GM19238 (cell line): Measurements from ENCODE around the gene FHIT.
"Not testable (repeated sequence)": the region's sequence is repeated elsewhere in the genome, so short reads cannot be mapped to it uniquely, and the experiment has no call there.

ENCODE experiments used
- DNase-seq: peaks from one replicate; pipeline ENCODE4 v3.0.0; 2011; ENCODE audit warnings: low spot score; ENCODE audit not compliant: insufficient read length

Gene FHIT

GRCh38 chr3:61117045-61117898 is 134.0 kb downstream of the FHIT start:
- no peak for DNase-seq

- no peak for DNase-seq
These were observed 136.8 kb downstream of the FHIT start for GRCh38 chr3:61114316-61114953.

DNA sequence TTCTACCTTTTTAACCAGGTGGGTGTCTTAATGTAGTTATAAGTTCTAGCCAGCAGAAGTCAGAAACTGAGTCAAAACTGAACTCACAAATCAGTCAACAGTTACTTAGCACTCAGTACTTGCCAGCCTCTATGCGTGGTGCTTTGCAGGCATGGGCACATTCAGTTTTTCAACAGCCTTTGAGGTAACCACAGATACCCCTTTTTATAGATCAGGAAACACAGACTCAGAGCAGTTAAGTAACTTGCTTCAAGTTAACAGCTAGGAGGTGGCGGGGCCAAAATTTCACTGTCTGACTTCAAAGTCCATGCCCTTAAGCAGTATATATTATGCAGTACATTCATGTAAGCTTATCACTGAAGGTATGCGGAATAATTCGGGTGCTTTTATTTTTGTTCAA is 139.4 kb downstream of the FHIT start:
- DNase-seq = no peak

GRCh38 chr3:61110576-61110975 is 140.7 kb downstream of the FHIT start:
- no peak for DNase-seq

DNA sequence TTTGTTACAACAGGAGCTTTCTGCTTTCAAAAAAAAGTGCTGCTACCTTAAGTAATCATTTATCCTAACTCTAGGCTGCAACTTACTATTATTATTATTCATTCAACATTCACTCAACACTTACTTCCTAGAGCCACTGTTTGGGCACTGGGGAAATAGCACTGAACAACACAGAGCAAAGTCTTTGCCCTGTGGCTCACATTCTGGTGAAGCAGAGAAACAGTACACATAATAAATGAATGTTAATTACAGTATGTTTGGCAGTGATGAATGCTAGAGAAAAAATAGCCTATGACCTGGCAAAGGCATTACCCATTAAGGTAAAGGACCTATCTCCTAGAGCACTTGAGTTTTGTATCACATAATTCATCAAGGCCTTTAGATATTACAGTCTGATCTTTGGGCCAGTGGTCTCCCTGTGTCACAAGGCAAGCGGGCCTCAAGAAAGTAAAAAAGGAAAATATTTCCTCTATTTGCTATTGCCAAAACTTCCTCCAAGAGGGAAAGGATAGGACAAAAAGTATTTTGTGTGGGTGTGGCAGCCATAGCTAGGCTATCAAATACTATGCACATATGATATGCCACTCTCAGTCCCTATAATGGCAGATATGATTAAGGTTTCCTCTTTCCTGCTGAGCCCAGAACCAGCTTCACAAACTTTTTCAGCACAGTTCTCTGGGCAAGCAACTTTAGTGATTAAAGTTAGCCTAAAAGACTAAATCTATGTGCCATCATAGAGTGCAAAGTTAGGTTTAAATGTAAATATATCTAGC is 142.8 kb downstream of the FHIT start:
- DNase-seq = no peak

- no peak for DNase-seq
These were observed 156.6 kb downstream of the FHIT start for GRCh38 chr3:61094608-61095007.

DNA sequence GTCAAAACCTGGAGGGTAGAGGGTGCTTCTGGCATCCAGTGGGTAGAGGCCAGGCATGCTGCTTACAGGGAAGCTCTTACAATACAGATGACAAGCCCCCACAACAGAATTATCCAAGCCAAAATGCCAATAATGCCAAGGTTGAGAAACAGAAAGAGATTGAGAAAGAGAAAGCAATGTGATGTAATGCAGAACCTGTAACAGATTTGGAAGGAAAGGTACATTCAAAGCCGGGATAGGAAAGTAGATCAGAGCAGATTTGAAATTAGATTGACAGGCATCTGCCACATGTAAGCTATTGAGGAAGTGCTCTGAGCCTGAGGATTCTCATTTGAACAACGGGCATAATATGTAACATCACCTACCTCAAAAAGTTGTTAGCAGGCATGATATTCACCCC is 157.9 kb downstream of the FHIT start:
- no peak for DNase-seq

GRCh38 chr3:61092870-61093269 is 158.4 kb downstream of the FHIT start:
- DNase-seq = no peak

GRCh38 chr3:61090389-61091169 is 160.7 kb downstream of the FHIT start:
- DNase-seq = no peak

DNA sequence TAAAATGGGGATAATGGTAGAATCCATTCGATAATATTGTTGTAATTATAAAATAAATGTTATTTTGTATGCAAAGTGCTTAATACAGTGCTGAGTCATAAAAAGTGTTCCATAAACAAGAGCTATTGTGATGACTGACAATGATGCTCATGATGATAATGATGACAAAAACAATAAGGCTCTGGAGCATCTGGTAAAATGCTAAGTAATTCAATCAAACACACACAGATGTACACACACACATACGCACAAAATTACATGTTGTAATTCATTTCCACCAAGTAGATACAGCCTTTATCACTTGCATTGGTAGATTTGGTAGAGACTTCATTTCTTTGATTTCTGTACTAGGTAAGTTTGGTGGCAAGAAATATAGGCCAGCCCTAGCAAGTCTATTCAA is 163.8 kb downstream of the FHIT start:
- DNase-seq = no peak

GRCh38 chr3:61081554-61081953 is 169.7 kb downstream of the FHIT start:
- DNase-seq = no peak

DNA sequence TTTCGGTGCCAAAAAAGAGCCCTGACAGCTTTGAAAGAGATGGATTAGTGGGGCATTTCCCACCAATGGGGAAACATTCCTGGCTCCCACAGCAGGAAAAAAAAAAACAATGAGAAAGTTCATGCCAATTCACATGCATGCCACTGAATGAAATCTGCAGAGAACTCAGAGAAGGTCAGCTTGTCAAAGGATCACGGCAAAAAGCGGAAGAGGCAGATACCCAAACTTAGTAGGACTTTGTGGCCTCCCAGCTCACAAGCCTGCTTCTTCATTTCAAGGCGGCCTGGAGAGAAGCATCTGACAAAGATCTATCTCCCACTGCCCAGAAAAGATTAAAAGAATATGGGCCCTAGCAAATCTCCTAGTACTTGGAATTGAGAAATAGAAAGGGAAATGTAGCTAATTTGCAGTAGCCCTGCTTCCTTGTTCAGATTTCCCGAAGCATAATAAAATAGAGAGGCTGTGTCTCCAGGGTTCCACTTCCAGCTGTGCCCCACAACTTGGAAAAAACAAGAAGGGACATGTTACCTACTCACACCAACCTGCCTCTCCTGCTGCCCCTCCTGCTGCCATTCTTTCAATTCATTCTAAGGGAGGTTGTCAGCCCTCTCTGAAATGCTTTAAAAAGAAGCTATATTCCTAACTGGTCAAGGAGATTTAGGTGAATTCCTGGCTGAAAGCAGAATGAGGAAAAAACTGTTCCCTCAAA is 170.4 kb downstream of the FHIT start:
- DNase-seq = no peak

GRCh38 chr3:61078048-61078752 is 173.1 kb downstream of the FHIT start:
- no peak for DNase-seq

- DNase-seq = no peak
These were observed 173.7 kb downstream of the FHIT start for GRCh38 chr3:61077551-61077950.

DNA sequence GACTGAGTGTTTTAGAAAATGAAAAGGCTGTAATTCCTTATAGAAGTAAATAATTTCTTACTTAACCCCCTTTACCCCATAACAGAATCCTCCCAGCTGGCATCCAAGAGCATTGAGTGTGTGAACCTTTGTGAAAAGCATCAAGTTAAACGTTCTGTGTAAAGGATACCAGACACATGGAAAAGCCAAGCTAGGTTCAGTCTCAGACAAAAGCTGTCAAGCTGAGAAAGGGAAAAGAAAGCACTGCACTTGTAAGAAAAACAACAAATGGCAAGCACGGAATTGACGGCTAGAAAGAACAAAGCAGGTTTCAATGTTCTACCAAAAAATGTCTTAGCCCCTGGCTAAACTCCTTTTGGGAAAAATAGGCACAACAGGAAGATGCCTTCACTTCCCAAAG is 176.5 kb downstream of the FHIT start:
- no peak for DNase-seq

- no peak for DNase-seq
These were observed 177.6 kb downstream of the FHIT start for GRCh38 chr3:61073566-61074165.

DNA sequence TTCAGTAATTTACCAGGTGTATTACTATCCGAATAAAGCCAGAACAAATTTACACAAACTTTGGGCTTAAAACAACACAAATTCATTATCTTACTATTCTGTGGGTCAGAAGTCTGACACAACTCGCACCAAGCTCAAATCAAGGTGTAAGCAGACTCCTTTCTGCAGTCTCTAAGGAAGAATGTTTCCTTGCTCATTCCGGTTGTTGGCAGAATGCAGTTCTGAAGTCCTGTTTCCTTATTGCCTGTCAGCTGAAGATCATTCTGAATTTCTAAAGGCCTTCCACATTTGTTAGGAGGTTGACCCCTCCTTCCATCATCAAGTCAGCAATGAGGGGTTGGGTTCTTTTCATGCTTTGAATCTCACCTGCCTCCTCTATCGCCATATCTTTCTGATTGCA is 183.2 kb downstream of the FHIT start:
- DNase-seq = no peak

- no peak for DNase-seq
These were observed 184.5 kb downstream of the FHIT start for GRCh38 chr3:61066800-61067199.

DNA sequence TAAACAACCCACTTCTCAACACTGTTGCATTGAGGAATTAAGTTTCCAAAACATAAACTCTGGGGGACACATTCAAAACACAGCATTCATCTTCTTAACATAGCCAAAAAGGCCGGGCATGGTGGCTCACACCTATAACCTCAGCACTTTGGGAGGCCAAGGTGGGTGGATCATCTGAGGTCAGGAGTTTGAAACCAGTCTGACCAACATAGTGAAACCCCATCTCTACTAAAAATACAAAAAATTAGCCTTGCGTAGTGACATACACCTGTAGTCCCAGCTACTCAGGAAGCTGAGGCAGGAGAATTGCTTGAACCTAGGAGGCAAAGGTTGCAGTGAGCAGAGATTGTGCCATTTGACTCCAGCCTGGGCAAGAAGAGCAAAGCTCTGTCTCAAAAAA is 185.0 kb downstream of the FHIT start:
- not testable (repeated sequence) for DNase-seq
